Esophagus muscularis mucosa (tissue), 4 donors: Measurements from ENCODE around the gene CDC42EP1. TPM values are rescaled to one million over a fixed set of nuclear protein-coding genes. Genes with fewer than 3 reads are reported as not detected.

Experiments
- DNase-seq: peaks from one replicate; pipeline ENCODE4 v3.0.0-alpha.2; 2017; ENCODE audit errors: extremely low spot score
- H3K27ac ChIP-seq, 4 donors: fragments of 200-600 bp; sonication (generic); replicated peaks in 1 of 4; 1 replicate in 3 of 4; 2 replicates in 1 of 4; pipeline ENCODE4 v1.5.1; 2016 to 2019; ENCODE audit warnings: mild to moderate bottlenecking in 1 of 4
- H3K27me3 ChIP-seq, 4 donors: fragments of 200-600 bp; sonication (generic); one replicate each; pipeline versions ENCODE4 v1.5.1 to v1.6.0; 2016 to 2019
- H3K36me3 ChIP-seq, 4 donors: fragments of 200-600 bp; sonication (generic); one replicate each; pipeline ENCODE4 v1.5.1; 2016 to 2019
- H3K4me1 ChIP-seq, 4 donors: fragments of 200-600 bp; sonication (generic); one replicate each; pipeline ENCODE4 v1.5.1; 2016 to 2019
- H3K4me3 ChIP-seq, 4 donors: fragments of 200-600 bp; sonication (generic); 1 replicate in 2 of 4; 2 replicates in 2 of 4; pipeline ENCODE4 v1.5.1; 2016 to 2019; ENCODE audit warnings: mild to moderate bottlenecking in 4 of 4, moderate library complexity in 1 of 4
- H3K9me3 ChIP-seq, 4 donors: fragments of 200-600 bp; sonication (generic); 1 replicate in 3 of 4; 2 replicates in 1 of 4; pipeline ENCODE4 v1.5.1; 2016 to 2019
- EP300 ChIP-seq: sonication (generic); formaldehyde crosslinking; IDR thresholded peaks from one replicate; pipeline ENCODE4 v1.6.1; 2017; ENCODE audit warnings: antibody characterized with exemption
- POLR2A ChIP-seq: fragments of 450-650 bp; IDR thresholded peaks from one replicate; pipeline ENCODE4 v1.6.1; 2017; ENCODE audit warnings: antibody characterized with exemption, moderate library complexity, mild to moderate bottlenecking, low read depth
- POLR2AphosphoS5 ChIP-seq, 2 donors: sonication (generic); formaldehyde crosslinking; IDR thresholded peaks; one replicate each; pipeline ENCODE4 v1.6.1; 2017; ENCODE audit warnings: antibody characterized with exemption in 2 of 2
- WGBS: methylation state at CpG from one replicate; pipeline ENCODE4 v1.1.5; 2018; 5-methylcytosine and 5-hydroxymethylcytosine counted together
- intact Hi-C: fragments of 100-400 bp; cut with DNase I; formaldehyde crosslinking; loops from one replicate; pipeline ENCODE4 v1.15.1; 2023
- total RNA-seq, 4 donors: library from RNA; depleted of rRNA; stranded (reverse); fragments of >200 nt; gene quantifications; one replicate each; pipeline versions ENCODE4 v1.1.0 to v1.2.1, GENCODE V29; 2016
- TF ChIP-seq, protein P1 (sequence below), 3 experiments: fragments of 200-600 bp in 2 of 3; fragments of 450-650 bp in 1 of 3; sonication (generic) in 2 of 3; IDR thresholded peaks; one replicate each; pipeline ENCODE4 v1.5.1; 2017 to 2019; ENCODE audit warnings: antibody characterized with exemption in 3 of 3, mild to moderate bottlenecking in 2 of 3, moderate library complexity in 1 of 3

Gene CDC42EP1, protein sequence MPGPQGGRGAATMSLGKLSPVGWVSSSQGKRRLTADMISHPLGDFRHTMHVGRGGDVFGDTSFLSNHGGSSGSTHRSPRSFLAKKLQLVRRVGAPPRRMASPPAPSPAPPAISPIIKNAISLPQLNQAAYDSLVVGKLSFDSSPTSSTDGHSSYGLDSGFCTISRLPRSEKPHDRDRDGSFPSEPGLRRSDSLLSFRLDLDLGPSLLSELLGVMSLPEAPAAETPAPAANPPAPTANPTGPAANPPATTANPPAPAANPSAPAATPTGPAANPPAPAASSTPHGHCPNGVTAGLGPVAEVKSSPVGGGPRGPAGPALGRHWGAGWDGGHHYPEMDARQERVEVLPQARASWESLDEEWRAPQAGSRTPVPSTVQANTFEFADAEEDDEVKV
- 10 to 100 TPM; 19.9 to 38.1 (median 36.7) TPM for total RNA-seq

DNA sequence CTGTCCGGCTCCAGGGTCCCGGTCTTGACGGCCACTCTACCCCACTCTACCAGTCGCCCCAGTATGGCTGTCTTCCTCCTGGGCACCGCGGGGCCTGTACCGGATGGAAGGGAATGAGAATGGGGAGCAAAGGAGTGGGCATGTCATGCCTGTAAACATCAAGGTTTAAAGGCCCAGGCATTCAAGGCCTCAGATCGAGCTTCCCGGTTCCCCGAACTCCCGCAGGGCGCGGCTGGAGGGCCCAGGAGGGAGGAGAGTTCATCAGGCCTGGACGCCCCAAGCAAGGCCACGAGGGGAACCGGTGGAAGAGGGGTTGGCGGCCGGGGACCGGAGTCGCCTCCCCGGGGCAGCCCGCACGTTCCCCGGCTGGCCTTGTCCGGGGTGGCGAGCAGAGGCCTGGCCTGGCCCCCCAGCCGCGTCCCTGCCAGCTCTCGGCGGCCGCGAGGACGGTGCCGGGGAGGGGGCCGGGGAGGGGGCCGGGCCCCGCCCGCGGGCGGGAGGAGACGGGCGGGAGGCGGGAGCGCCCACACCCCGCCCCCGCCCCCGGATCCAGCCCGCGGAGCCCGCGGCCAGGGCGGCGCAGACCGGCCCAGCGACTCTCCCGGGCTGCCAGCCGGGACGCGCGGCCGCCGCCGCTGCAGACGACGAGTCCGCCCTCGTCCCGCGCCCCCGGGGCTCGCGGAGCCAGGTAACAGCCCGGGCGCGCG lies at the start of gene CDC42EP1:
Gene CDC42EP1, plus strand, starts transcription at position 580 of the 707 bp plus-strand sequence. CDS start 5,870 bp downstream, outside the sequence.
- no peak for DNase-seq
- intact Hi-C loops, result loop anchor here (10.0 kb wide), 1 partner anchor 245 kb away; no protein-coding TSS in a partner anchor
- H3K9me3 ChIP-seq, result no peaks in the 10 kb centered on the region
- no peaks in the 10 kb centered on the region for H3K36me3 ChIP-seq
- TF ChIP-seq POLR2A, result no peak
- peak; percentile 11 to 39 for TF ChIP-seq POLR2AphosphoS5 (IDR thresholded peaks at IDR 0.05)
- peaks cover 0 to 27% (median 3%) of the 10 kb centered on the region in 4 donors for H3K27me3 ChIP-seq
- 37% methylated on average over 6 of the region's 76 CpGs for WGBS
- H3K4me1 ChIP-seq, result peaks cover 58 to 70% (median 61%) of the 10 kb centered on the region in 4 donors
- peak within 1 kb of the TSS; percentile 76 to 84 (median 80) for H3K4me3 ChIP-seq
- H3K27ac ChIP-seq, result peak within 1 kb of the TSS; percentile 96 to 97 (median 96)

DNA sequence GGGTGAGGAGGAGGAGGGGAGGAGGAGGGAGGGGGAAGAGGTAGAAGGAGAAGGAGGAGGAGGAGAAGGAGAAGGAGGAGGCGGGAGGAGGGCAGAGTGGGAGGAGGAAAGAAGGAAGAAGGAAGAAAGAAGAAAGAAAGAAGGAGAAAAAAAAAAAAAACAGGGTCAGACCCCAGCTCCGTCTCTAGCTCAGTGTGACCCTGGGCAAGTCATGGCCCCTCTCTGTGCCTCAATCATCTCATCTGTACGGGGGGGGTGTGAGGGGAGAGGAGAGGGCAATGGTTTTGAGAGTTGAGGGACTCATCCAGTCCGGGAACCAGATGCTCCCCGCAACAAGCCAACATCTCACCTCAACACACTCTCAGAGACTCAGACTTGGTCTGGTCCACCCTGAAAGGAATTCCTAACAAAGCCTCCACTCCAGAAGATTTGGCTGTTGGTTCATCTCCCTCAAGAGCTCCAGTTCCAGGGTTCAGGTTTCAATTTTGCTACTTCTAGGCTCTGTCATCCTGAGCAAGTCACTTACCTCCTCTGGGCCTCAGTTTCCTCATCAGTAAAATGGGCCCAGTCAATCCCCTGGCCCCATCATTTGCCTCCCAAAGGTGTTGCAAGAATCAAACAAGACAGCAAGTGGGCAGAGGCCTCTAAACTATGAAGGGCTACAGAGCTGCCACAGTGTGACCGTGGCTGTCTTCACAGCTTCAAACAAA lies 48.7 kb upstream of the CDC42EP1 start:
- H3K4me1 ChIP-seq, result peaks cover 37 to 46% (median 43%) of the 10 kb centered on the region in 4 donors
- TF ChIP-seq, protein P1, sequence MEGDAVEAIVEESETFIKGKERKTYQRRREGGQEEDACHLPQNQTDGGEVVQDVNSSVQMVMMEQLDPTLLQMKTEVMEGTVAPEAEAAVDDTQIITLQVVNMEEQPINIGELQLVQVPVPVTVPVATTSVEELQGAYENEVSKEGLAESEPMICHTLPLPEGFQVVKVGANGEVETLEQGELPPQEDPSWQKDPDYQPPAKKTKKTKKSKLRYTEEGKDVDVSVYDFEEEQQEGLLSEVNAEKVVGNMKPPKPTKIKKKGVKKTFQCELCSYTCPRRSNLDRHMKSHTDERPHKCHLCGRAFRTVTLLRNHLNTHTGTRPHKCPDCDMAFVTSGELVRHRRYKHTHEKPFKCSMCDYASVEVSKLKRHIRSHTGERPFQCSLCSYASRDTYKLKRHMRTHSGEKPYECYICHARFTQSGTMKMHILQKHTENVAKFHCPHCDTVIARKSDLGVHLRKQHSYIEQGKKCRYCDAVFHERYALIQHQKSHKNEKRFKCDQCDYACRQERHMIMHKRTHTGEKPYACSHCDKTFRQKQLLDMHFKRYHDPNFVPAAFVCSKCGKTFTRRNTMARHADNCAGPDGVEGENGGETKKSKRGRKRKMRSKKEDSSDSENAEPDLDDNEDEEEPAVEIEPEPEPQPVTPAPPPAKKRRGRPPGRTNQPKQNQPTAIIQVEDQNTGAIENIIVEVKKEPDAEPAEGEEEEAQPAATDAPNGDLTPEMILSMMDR (IDR thresholded peaks at IDR 0.05), result no peak
- TF ChIP-seq POLR2AphosphoS5 (IDR thresholded peaks at IDR 0.05) (no peak), EP300 (no peak), POLR2A (no peak)
- H3K27ac ChIP-seq, result peak overlapping the region; percentile 10 to 62 (median 34)
- H3K27me3 ChIP-seq, result peaks cover 0 to 39% (median 0%) of the 10 kb centered on the region in 4 donors
- H3K36me3 ChIP-seq, result peaks cover 0 to 28% (median 6%) of the 10 kb centered on the region in 4 donors
- intact Hi-C loops, result no loop called here
- DNase-seq, result no peak
- H3K4me3 ChIP-seq, result no peak overlapping the region
- H3K9me3 ChIP-seq, result no peaks in the 10 kb centered on the region
- WGBS, result 85% methylated on average over 6 of the region's 6 CpGs

DNA sequence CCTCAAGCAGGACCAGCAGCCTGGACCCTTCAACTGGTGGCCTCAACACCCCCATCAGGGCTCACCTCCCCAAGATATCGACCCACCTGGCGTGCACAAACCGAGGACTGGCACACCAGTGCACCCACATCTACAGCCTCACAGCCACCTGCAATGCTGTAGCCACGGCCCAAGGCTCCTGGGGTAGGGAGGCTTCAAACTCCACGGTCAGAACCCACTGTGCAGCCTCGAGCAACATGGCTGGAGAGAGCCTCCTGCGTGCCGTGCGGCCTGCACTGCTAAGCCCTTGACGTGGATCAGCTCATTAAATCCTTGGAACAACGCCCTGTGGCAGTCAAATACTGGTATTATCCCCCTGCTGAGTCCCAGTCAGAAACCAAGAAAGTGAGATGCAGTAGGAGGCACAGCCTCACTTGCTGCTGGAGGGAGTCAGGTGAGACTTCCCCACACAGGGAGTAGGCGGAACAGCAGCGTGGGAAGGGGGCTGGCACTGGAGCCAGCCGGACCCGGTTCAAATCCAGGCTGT lies 45.7 kb upstream of the CDC42EP1 start:
- intact Hi-C loops, result no loop called here
- H3K27ac ChIP-seq, result no peak overlapping the region
- no peaks in the 10 kb centered on the region for H3K9me3 ChIP-seq
- H3K27me3 ChIP-seq, result peaks cover 0 to 45% (median 4%) of the 10 kb centered on the region in 4 donors
- H3K36me3 ChIP-seq, result peaks cover 0 to 12% (median 4%) of the 10 kb centered on the region in 4 donors
- 75% methylated on average over 15 of the region's 15 CpGs for WGBS
- H3K4me1 ChIP-seq, result peaks cover 23 to 36% (median 35%) of the 10 kb centered on the region in 4 donors
- TF ChIP-seq POLR2A (no peak), EP300 (no peak), POLR2AphosphoS5 (IDR thresholded peaks at IDR 0.05) (no peak)
- TF ChIP-seq, protein P1 (IDR thresholded peaks at IDR 0.05), result no peak
- no peak for DNase-seq
- no peak overlapping the region for H3K4me3 ChIP-seq

DNA sequence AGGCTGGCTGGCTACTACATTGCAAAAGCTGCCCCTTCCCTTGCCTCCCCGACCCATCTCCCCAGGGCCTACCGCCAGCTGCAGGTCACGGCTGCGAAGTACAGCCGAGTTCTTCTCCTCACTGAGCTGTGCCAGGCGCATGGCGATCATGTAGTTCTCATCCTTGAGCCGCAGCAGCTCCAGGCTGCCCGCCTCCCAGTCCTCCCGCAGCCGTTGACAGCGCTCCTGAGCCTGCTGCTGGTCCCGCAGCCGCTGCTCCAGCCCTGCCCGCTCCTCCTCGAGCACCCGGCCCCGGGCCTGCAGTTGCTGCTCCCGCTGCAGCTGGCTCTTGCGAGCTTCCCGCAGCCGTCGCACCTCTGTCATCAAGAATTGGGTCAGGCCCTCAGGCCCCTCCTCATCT lies 44.4 kb upstream of the CDC42EP1 start:
- no peak overlapping the region for H3K4me3 ChIP-seq
- no peak overlapping the region for H3K27ac ChIP-seq
- peaks cover 0 to 48% (median 4%) of the 10 kb centered on the region in 4 donors for H3K27me3 ChIP-seq
- intact Hi-C loops, result no loop called here
- H3K4me1 ChIP-seq, result peaks cover 24 to 36% (median 32%) of the 10 kb centered on the region in 4 donors
- no peaks in the 10 kb centered on the region for H3K9me3 ChIP-seq
- WGBS, result 90% methylated on average over 21 of the region's 23 CpGs
- TF ChIP-seq POLR2A, result no peak
- no peak for DNase-seq
- H3K36me3 ChIP-seq, result peaks cover 0 to 7% (median 4%) of the 10 kb centered on the region in 4 donors

DNA sequence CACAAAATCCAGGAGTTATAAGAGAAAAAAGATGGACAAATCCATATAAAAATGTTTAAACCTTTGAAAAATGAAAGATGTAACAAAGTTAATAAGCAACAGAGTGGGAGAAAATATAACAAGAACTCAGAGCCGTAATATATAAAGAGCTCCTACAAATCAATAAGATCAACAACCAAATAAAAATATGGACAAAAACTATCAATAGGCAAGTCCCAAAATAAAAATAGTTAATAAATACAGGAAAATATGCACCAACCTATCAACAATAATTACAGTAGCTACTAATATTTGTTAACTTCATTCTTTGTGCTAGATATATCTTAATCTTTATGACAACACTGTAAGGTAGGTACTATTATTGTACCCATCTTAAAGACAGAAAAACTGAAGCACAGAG lies 43.8 kb upstream of the CDC42EP1 start:
- no peak for DNase-seq
- H3K27ac ChIP-seq, result no peak overlapping the region
- peaks cover 24 to 37% (median 33%) of the 10 kb centered on the region in 4 donors for H3K4me1 ChIP-seq
- intact Hi-C loops, result no loop called here
- TF ChIP-seq EP300, result no peak
- TF ChIP-seq, protein P1 (IDR thresholded peaks at IDR 0.05), result no peak
- TF ChIP-seq POLR2AphosphoS5 (IDR thresholded peaks at IDR 0.05), result no peak
- no peak for TF ChIP-seq POLR2A
- H3K9me3 ChIP-seq, result no peaks in the 10 kb centered on the region
- H3K27me3 ChIP-seq, result peaks cover 0 to 54% (median 4%) of the 10 kb centered on the region in 4 donors
- peaks cover 0 to 7% (median 4%) of the 10 kb centered on the region in 4 donors for H3K36me3 ChIP-seq
- no peak overlapping the region for H3K4me3 ChIP-seq
- WGBS, result 94% methylated on average over 1 of the region's 1 CpG
